AG10803 (cell line): ENCODE data around the gene ACR.

Source experiments
- DNase-seq: peaks from one replicate; pipeline ENCODE4 v3.0.0; 2010; ENCODE audit warnings: low read depth
- H3K4me3 ChIP-seq: 2 replicates; pipeline ENCODE4 v1.5.1; 2011; ENCODE audit warnings: mild to moderate bottlenecking, low read length, control low read depth
- CTCF ChIP-seq: conservative IDR thresholded peaks from 2 replicates; pipeline ENCODE4 v1.5.1; 2011; ENCODE audit warnings: mild to moderate bottlenecking, low read length, control low read depth, inconsistent platforms

ACR gene

GRCh38 chr22:50699756-50700386 is 38.1 kb upstream of the ACR start:
- no peak overlapping the region for H3K4me3 ChIP-seq
- TF ChIP-seq CTCF = peak; percentile 9; the same call in 1 of the 2 replicates
- DNase-seq = no peak

GRCh38 chr22:50700387-50701075 is 37.5 kb upstream of the ACR start:
- DNase-seq = no peak
- no peak for TF ChIP-seq CTCF
- no peak overlapping the region for H3K4me3 ChIP-seq

- H3K4me3 ChIP-seq = no peak overlapping the region
- no peak for DNase-seq
- TF ChIP-seq CTCF = no peak
Measured at GRCh38 chr22:50701076-50701419, 37.0 kb upstream of the ACR start.

- no peak for DNase-seq
- no peak for TF ChIP-seq CTCF
- no peak overlapping the region for H3K4me3 ChIP-seq
Measured at GRCh38 chr22:50701428-50702154, 36.4 kb upstream of the ACR start.

- DNase-seq = no peak
- H3K4me3 ChIP-seq = no peak overlapping the region
Measured at GRCh38 chr22:50702261-50702671, 35.7 kb upstream of the ACR start.

GRCh38 chr22:50702821-50703725 is 34.9 kb upstream of the ACR start:
- no peak for TF ChIP-seq CTCF
- no peak overlapping the region for H3K4me3 ChIP-seq
- DNase-seq = no peak

More at GRCh38 chr22:50702261-50702671, 35.7 kb upstream of the ACR start:
- TF ChIP-seq CTCF = no peak
